Embryonic facial prominence (tissue), 1 donor: ENCODE measurements around the gene SBF2.

Source experiments
- DNase-seq: peaks from one replicate; pipeline ENCODE4 v3.0.0-alpha.2; 2016; ENCODE audit errors: extremely low spot score

SBF2 gene

DNA sequence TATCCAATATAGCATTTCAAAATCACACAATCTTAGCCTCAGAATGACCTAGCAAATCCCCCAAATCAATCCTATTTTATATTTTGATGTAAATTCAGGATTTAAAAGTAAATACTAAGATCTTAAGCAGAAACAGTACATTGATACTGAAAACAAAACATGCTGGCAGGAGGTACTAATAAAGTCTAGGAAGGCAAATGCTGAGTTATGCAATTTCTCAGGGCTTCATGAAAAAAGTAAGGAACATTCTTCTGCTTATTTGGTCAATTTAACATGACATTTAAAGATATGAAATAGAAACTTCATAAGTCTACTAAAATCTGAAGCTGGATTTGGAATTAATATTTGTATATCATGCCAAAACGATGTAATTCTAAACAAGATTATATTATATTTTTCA, 476.8 kb downstream of the SBF2 start:
- DNase-seq, result no peak

DNA sequence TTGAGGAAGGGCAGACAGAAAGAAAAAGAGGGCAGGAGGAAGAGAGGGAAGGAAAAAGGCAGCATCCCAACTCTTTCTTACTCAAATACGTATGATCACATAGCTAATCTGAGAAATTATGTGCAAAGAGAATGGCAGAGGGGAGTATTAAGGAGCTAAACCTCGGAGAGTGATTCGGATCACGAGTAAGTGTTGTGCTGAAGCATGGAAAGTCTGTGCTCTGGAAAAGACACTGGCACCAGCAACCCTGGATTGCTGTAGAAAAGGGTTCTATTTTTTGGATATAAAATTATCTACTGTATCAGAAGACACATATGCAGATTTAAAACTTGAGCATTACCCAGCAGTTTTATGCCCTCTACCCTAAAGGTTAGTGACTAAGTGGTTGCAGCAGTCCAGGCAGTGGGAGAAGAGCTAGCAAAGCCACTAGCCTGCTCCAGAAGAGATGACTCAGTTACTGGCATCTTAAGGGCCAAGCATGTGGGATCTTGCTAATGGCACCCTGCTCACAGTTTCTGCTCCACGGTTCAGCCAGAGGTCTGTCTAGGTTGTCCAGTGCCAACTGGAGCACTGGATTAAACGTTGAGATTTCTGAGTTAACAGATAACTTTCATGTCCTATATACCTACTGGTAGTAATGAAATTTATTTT, 478.4 kb downstream of the SBF2 start:
- no peak for DNase-seq

DNA sequence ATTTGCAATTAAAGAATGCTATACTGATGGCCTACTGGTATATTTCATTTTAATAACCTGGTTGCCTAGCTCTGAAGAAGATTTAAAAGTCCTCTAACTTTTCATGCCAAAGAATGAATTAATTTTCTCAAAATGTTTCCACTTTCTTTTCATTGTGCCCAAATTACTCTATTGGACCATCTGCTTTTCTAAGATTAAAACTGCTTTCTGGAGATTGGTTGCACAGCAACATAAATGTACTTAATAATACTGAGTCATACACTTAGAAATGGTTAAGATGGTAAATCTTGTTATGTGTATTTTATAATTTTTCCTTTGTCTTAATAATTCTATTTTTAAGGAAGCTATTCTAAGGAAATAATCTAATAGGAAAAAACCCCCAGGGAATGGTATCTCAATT, 479.9 kb downstream of the SBF2 start:
- DNase-seq, result no peak

DNA sequence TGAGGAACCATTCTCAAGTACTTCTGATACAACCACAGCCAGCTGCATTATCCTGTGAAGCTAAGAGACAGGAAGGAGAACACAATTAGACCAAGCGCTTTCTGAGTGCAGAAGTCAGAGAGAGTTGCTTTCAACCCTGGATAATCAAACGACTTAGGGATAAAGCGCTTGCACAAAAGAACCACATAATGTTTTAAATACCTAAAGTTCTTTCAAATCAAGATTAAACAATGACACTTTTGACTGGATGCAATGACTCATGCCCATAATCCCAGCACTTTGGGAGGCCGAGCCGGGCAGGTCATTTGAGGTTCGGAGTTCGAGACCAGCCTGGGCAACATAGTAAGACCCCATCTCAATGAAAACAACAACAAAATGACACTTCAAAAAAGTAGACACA, 485.1 kb downstream of the SBF2 start:
- DNase-seq, result no peak

DNA sequence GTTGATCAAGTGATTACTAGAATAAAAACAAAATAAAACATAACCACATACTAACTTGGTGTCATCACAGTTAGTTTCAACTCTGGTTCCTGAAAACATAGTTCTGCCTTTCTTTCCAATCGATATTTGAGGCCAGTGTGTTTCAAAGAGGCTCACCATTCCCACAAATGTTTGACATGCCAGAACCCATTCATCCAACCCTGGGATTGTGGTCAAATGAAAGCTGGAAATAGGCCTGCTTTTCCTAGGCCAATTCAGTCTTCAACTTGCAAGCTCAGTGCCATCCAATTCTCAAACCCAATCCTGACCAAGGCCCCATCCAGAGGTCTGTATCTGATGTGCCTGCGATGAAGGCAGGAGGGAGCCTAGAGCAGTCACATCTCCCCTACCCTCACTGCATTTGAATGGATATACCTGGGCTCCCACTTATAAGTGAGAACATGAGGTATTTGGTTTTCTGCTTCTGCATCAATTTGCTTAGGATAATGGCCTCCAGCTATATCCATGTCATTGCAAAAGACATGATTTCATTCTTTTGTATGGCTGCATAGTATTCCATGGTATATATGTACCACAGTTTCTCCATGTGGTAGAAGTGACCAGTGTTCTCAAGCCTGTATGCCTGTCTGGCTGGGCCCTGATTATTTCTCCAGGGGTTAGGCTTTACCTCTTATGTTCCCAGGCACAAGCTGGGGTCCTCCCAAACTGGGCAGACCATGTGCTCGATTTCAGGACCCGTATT, 486.9 kb downstream of the SBF2 start:
- no peak for DNase-seq

DNA sequence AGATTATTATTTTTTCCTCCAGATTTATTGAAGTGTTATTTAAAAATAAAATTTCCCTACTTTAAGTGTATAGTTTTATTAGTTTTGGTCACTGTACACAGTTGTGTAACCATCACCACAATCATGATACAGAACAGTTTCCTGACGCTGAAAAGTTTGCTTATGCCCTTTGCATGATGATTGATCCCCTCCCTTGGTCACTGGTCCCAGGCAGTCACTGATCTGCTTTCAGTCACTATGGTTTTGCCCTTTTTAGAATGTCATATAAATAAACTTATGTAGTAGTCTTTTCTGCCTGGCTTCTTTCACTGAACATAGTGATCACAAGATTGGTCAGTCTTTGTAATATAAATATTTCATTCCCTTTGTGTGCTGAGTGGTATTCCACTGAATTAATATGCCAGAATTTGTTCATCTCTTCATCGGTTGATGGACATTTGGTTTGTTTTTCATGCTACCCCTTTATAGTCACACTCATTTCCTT, 489.6 kb downstream of the SBF2 start:
- no peak for DNase-seq

DNA sequence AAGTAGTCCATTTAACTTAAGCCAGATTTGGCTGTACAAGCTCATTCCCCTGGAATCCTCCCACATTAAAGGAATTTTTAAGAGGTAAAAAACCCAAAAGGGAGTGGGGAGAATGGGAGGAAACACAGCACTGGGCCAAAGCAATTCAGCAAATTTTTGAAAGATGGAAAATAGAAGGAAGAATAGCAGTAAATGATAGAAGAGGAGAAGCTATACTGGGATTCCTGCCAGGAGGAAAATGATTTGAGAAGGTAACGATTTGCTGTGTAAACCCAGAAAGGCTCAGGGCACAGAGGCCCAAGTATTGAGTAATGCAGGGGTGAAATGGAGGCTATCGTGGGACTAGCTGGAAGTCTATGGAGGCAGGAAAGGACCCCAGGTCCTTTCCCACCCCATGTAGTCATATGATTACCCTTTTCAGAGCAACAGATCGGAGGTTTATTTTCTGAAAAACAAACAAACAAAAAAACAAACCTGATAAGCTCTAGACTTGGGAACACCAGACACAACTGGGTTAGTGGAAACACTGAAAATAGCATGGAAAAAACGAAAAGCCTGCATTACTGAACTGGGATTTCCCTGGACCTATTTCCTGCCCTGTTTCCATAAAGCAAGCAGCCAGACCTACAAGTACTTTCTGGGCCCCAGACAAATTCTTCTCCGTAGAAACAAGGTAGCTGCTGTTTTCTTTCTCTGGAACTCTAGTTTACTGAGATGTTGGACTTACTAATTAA, 490.2 kb downstream of the SBF2 start:
- no peak for DNase-seq

DNA sequence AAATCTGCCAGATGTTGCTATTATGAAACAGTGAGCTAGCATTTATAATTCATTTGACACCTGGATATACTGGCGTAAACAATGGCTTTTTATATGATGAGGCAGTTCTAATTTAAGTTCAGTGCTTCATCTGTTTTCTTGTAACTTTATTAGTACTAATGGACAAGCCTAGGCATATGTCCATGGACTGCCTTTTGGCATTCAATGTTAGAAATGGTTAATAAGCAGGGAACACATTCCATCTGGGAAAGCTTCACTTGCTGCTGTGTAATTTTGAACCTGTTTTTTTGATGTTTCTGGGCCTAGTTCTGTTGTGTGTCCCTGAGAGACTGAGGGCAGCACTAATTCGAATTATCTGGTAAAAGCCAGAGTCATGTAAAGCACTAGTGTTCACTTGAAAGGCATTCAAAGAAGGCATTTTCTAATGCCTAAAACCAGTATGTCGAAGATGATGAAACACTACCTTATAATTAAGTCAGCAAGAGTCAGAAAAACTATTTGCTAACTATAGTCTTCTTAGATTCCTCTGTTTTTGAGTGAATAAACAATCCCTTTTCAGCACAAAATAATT, 491.6 kb downstream of the SBF2 start:
- DNase-seq, result no peak

DNA sequence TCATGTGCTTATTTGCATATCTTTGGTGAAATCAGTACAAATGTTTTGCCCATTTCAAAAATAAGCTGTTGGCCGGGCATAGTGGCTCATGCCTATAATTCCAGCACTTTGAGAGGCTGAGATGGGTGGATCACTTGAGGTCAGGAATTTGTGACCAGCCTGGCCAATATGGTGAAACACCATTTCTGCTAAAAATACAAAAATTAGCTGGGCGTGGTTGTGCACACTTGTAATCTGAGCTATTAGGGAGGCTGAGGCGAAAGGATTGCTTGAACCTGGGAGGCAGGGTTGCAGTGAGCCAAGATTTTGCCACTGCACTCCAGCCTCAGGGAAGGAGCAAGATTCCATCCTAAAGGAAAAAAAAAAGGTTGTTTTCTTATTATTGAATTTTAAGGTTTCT, 494.1 kb downstream of the SBF2 start:
- no peak for DNase-seq

DNA sequence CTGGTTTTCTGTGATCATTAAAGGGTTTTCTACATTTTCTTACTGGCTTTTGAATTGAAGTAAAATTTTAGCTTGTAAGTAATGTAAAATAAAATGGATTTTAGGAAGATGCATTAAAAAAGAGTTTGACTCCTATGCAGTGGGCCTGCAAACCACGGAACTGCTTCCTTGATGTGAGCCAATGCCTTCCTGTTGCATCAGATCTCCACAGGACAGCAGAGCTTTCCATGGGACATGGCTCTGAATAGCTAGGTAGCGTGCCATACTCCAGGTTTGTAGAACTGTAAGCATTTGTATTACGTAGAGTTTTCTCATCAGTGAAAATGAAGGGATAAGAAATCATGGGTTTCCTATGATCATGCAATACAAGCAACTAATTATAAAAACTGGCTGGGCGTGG, 496.7 kb downstream of the SBF2 start:
- no peak for DNase-seq

DNA sequence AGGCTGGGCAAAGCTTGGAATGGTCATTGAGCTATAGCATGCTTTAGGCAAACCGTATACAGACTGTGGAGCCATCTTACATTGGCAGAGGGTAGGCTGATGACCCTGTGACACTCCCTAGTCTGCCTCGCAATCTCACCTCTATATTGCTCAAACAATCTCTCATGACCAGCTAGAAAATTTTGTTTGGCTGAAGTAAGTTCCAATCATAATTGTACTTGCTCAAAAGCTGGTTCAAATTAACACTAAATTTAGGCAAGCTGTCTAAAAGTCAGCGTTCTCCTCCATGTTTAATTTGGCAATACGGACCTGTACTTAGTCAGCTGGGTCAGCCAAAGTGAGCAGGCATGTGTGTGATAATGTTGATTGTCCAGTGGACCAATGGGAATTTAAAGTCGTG, 497.2 kb downstream of the SBF2 start:
- no peak for DNase-seq

DNA sequence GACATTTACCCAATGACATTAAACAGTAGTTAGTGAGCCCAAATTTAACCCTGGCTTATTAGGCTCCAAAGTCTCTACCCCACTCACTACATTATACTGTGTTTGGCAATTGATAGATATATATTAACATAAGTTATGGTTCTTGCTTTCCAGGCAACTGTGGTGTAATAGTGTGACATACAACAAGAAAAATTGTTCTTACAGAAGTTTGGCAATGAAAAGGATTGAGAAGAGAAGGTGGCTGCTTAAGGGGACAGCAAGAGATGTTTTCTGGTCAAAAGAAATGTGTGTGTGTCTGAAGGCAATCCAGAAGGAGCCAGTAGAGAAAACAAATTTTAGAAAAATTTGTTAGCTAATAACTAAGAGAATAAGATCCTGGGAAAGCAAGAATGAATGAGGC, 497.8 kb downstream of the SBF2 start:
- DNase-seq, result no peak

DNA sequence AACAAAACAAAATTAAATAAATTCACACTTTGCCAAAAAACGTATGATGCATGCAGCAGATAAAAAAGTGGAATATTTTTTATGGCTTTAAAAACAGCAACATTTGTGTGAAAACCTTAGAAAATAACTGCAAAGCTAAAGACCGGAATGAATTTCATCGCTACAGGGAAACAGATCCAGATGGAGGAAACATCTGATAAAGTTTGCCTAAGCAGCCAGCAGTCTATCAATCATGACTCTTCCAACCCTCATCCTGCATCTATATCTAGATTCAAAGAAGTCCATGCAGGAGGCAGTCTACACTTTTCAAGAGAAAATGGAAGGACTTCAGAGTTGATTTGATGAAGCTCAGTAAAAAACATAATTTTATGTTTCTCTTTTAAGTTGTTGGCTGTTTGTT, 503.3 kb downstream of the SBF2 start:
- DNase-seq, result no peak

DNA sequence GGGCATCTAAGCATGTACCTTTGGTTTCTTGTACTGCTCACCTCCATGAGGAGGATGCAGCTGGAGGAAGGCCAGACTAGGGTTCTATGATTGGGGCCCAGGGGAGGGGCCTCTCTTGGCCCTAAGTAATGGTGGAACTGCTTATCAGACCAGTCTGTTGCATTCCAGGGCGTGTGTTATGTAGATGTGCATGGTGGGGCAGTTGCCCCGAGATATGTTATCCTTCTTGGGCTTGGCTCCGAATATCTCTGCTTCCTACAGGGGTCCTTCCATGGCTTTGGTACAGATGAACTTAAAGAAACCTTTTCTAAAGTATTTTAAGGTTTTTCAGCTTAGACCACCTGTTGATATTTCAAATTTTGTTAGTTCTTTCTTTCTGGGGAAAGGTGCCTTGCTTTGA, 504.1 kb downstream of the SBF2 start:
- DNase-seq, result no peak

DNA sequence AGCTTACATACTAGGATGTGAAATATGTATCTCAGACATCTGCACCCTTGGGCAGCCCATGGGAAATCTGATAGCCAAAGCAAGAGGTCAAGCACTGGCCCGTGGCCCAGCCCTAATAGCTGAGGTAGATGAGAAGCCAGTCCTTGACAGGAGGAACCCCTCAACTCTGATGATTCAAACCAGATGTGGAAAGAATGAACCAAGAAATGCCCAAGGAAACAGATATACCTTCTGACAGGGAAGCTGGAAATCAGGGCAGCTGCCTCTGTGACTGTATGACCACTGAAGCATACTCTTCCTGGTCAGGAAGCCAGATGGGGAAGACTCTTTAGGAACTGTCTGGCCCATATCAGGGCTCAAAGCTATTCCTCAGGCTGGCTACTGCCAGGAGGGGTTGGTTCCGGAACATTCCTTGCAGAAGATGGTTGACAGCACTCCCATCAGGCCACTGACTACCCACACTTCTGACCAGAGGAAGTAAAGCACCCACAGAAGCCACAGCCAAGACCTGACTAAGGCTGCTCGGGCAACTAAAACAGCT, 506.0 kb downstream of the SBF2 start:
- no peak for DNase-seq

DNA sequence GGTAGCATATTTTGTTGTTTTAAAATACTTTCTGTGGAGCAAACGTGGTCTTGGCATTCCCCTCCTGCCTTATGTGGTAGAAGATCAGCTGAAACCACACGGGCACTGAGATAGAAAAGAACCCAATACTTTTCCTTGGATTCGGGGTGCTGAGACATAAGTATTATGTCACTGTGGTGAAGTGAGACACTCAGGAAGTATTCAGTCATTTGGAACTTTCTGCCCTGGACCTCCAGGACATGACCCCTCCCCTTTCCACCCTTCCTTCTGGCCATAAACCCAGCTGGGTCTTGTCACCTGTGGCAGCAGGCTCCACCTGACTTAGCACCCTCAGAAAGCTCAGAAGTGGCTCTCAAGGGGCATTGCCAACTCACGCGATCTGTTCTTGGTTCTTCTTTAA, 506.8 kb downstream of the SBF2 start:
- DNase-seq, result no peak

DNA sequence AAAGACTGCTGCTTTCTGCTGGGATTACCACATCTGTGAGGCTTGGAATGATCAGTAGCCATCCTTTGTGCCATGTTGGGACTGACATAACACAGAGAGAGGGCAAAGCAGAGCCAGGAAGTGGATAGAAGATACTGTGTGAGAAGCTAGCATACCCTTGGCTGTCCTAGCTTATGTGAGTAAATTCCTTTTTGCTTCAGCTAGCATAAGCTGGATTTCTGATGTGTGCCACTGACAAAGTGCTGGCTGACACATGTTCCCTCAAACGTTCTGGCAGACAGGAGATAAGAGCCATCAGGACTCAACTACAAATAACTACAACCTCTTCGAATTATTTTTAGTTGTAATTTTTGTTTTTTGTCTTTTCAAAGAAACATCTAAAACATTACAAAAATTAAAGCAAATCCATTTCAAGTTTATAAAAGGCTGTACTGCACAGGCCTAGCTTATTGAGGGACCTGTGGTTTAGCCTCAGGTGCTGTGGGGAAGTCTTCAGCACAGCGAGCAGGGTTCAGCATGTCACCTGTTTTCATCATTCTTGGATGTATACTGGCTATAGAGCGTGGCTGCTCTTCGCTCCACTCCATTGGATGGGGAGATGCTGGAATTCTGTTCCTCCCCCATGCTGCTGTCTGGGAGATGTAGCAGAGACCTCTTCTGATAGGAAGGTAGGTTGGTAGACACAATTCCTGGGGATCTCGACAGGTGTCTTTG, 509.3 kb downstream of the SBF2 start:
- no peak for DNase-seq

DNA sequence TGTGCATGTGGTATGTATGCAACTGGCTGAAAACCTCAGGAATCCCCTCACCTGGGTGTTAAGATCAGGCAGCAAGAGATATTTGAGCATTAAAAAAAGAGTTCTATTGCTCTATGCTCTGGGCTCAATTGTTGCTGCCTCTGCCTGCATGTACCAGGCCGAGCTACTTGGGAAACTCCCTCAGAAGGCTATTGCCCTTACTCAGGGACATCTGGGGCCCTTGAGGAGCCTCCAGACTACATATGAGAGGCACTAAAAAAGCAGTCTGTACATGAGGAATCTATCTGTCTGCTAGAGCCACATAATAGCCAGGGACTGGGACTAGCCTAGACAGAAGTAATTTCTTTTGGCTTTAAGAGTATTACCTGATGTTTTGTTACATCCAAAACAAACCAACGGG, 510.0 kb downstream of the SBF2 start:
- no peak for DNase-seq

DNA sequence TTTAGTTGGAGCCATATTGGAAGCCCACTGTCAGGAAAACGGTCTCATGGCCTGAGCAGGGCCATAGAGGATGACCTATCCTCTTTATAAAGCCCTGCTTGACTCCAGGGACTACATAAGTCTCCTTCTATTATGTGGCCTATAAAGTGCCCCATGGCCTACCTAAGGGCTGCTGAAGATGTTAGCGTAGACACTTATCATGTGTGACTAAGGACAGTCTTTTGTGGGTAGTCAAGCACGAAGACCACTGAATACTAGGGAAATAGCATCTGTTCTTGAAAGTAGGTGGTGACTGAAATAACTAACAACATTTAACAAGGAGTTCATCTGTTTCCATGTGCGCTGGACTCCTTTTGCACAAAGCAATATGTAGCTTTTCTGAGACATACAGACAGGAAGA, 513.1 kb downstream of the SBF2 start:
- DNase-seq, result no peak

DNA sequence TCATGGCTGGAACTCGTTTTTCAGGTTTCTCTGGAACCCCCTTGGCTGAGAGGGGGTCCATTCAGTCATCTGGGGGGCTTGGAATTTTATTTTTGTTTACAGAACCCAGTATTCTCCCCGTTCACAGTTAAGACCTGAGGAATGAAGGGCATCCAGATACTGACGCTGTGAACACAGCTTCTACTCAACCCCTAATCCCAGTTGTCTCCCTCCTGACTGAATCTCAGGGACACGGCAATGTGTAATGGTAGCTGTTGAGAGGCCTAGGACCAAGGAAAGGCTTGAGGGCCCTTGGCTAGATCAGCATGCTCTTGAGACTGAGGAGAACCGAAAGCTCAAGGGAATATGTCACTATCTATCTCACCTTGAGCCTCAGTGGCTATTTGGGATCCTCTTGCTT, 516.5 kb downstream of the SBF2 start:
- no peak for DNase-seq

DNA sequence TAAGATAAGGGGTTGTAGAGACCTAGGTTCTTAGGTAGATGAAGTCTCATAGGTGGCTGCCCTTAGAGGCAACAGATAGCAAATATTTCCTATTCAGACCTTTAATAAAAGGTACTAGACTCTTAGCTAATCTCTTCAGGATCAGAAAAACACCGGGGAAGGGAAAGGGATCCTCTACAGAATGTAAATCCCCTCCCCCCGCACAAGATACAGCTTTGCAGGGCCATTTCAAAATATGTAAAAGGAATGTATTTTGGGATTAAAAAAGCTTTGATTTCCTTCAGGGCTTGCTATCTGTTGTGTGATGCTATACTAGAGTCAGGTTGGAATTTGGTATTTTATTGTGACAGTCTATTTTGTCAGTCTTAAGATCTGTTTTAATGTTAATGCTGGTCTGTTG, 517.0 kb downstream of the SBF2 start:
- DNase-seq, result no peak

DNA sequence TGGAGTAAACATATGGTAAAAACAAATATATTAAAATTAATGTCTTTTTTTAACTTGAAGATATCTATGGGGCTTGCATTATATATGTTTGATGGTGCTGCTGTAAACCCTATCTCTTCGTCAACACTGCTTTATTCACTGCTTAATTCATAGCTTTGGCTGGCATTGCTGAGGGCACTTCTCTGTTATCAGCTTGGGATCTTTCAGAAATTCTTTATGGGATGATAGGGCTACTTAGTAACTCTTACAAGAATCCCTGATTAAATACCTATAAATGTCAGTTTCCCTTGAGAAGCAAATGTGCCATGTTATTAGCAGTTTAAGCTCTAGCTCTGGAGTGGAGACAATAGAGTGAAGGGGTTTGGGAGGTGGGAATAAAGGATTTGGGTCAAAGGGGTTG, 517.8 kb downstream of the SBF2 start:
- no peak for DNase-seq
